Heart left ventricle (tissue), 16 donors: ENCODE measurements around the gene NSD2. TPM values are rescaled to one million over a fixed set of nuclear protein-coding genes. Genes with fewer than 3 reads are reported as not detected.

Experiments used
- ATAC-seq, 4 donors: fragments of 200-7000 bp; cut with Tn5 transposase; one replicate each; pipeline ENCODE4 v1.9.1; 2020 to 2022; ENCODE audit warnings: moderate library complexity in 4 of 4, mild to moderate bottlenecking in 3 of 4, moderate number of reproducible peaks in 1 of 4
- DNase-seq, 5 donors: peaks; one replicate each; pipeline ENCODE4 v3.0.0-alpha.2; 2020
- H3K27ac ChIP-seq, 12 donors: fragments of 200-600 bp; sonication (generic) in 4 of 12; one replicate each; pipeline versions ENCODE4 v1.5.0 to v1.8.0; 2016 to 2022; ENCODE audit warnings: mild to moderate bottlenecking in 2 of 12
- H3K27me3 ChIP-seq, 9 donors: fragments of 200-600 bp; sonication (generic) in 2 of 9; one replicate each; pipeline versions ENCODE4 v1.5.1 to v1.8.0; 2016 to 2022; ENCODE audit warnings: mild to moderate bottlenecking in 3 of 9
- H3K36me3 ChIP-seq, 9 donors: fragments of 200-600 bp; sonication (generic) in 2 of 9; one replicate each; pipeline versions ENCODE4 v1.5.0 to v1.8.0; 2018 to 2022; ENCODE audit warnings: mild to moderate bottlenecking in 2 of 9
- H3K4me1 ChIP-seq, 12 donors: fragments of 200-600 bp; sonication (generic) in 4 of 12; one replicate each; pipeline versions ENCODE4 v1.5.0 to v1.8.0; 2016 to 2022; ENCODE audit warnings: mild to moderate bottlenecking in 3 of 12
- H3K4me3 ChIP-seq, 12 donors: fragments of 200-600 bp; sonication (generic) in 4 of 12; one replicate each; pipeline versions ENCODE4 v1.5.0 to v1.8.0; 2017 to 2022; ENCODE audit warnings: mild to moderate bottlenecking in 9 of 12, moderate library complexity in 4 of 12
- H3K9me3 ChIP-seq, 12 donors: fragments of 200-600 bp; sonication (generic) in 4 of 12; one replicate each; pipeline versions ENCODE4 v1.5.0 to v1.8.0; 2016 to 2022; ENCODE audit warnings: mild to moderate bottlenecking in 1 of 12
- CTCF ChIP-seq, 12 donors: fragments of 200-600 bp; sonication (generic) in 4 of 12; IDR thresholded peaks; one replicate each; pipeline versions ENCODE4 v1.5.0 to v1.8.0; 2018 to 2022; ENCODE audit warnings: antibody characterized with exemption in 12 of 12, mild to moderate bottlenecking in 5 of 12
- POLR2A ChIP-seq, 2 donors: fragments of 450-650 bp; IDR thresholded peaks; one replicate each; pipeline ENCODE4 v1.6.1; 2017; ENCODE audit warnings: antibody characterized with exemption in 2 of 2, mild to moderate bottlenecking in 2 of 2, moderate library complexity in 2 of 2
- WGBS, 4 donors: extraction: QIAGEN DNeasy Blood & Tissue Kit in 2 of 4; methylation state at CpG; one replicate each; pipeline versions ENCODE4 v1.1.5 to v1.1.7; 2013 to 2018; 5-methylcytosine and 5-hydroxymethylcytosine counted together
- intact Hi-C, 10 donors: fragments of 100-400 bp; cut with DNase I; formaldehyde crosslinking; loops; one replicate each; pipeline versions ENCODE4 v1.11.1 to v1.14.2; 2022
- polyA plus RNA-seq, 2 donors: library from polyadenylated mRNA; stranded (reverse); fragments of 200-250 nt; gene quantifications; one replicate each; pipeline ENCODE4 v1.2.3, GENCODE V29; 2013
- total RNA-seq, 9 donors: library from RNA; depleted of rRNA in 2 of 9; stranded (reverse); fragments of >200 nt in 2 of 9; fragmentation: NEBNext Ultra II Directional in 3 of 9; extraction: Animal tissue kit (Norgen Biotek cat#: 25700) in 3 of 9; gene quantifications; one replicate each; pipeline versions ENCODE4 v1.1.0 to v1.2.4, GENCODE V29; 2016 to 2023
- donor health status: ischemic (EF 13 %, LVEDD 7.1; RV severe dilation, severe dysfunction).
- donor health status: healthy with polysubstance abuse.
- donor health status: DM: no; HTN: yes; CAD: no.
- donor health status: DM: no; HTN: no; CAD: no.
- donor health status: ischemic (EF 25% LVEDD 6.9; RV normal size, moderate dysfunction).
- donor health status: ischemic (EF 25% LVEDD 5.7; RV mildly dilated, moderate dysfunction).
- donor health status: healthy.
- donor health status: DM: yes; HTN: yes; CAD: no.
- donor health status: ischemic (EF 35%, LVEDD 5.7; RV mildly dilated, moderate dysfunction).
- donor health status: nonischemic (EF 11% LVEDD 7.7; RV severe dilation, severe dysfunction).
- donor health status: DM: yes; HTN: yes; CAD: no.
- donor health status: PGD.
- donor health status: ischemic (EF 29% LVEDD 5.4; RV normal size, mild dysfunction).
- donor health status: nonischemic (EF 23%, LVEDD 6.1; RV moderate dilation, normal function).

NSD2 gene
- total and polyA plus RNA-seq, 11 donors = 11.4 to 63.3 (median 39.0) TPM

- intact Hi-C loops = loop anchor here in 1 of 10 donors (5.0 kb wide), 1 partner anchor 153 kb away; no protein-coding TSS in a partner anchor
- Histone ChIP-seq H3K4me1 (peaks cover 0 to 8% (median 0%) of the 10 kb centered on the region in 12 donors), H3K27me3 (no peaks in the 10 kb centered on the region), H3K4me3 (no peak overlapping the region), H3K36me3 (peaks cover 0 to 50% (median 38%) of the 10 kb centered on the region in 9 donors), H3K27ac (no peak overlapping the region), H3K9me3 (no peaks in the 10 kb centered on the region)
- no peak for TF ChIP-seq POLR2A (IDR thresholded peaks at IDR 0.05)
- TF ChIP-seq CTCF (IDR thresholded peaks at IDR 0.05) = no peak
- 80 to 87% (median 83%) methylated on average over 16 of the region's 16 CpGs for WGBS, 4 donors
- DNase-seq = no peak
- no peak for ATAC-seq
Observed at GRCh38 chr4:1900624-1901023, 29.4 kb downstream of the NSD2 start.

GRCh38 chr4:1901127-1901526 is 29.9 kb downstream of the NSD2 start:
- DNase-seq = no peak
- no peak for TF ChIP-seq POLR2A (IDR thresholded peaks at IDR 0.05)
- no peak for TF ChIP-seq CTCF (IDR thresholded peaks at IDR 0.05)
- H3K27ac ChIP-seq = no peak overlapping the region
- ATAC-seq = no peak
- intact Hi-C loops = loop anchor here in 1 of 10 donors (5.0 kb wide), 1 partner anchor 154 kb away; no protein-coding TSS in a partner anchor
- H3K4me3 ChIP-seq = no peak overlapping the region
- H3K36me3 ChIP-seq = peaks cover 0 to 55% (median 41%) of the 10 kb centered on the region in 9 donors
- no peaks in the 10 kb centered on the region for H3K9me3 ChIP-seq
- H3K4me1 ChIP-seq = peaks cover 0 to 8% (median 0%) of the 10 kb centered on the region in 12 donors
- no peaks in the 10 kb centered on the region for H3K27me3 ChIP-seq
- WGBS, 4 donors = 67 to 72% (median 71%) methylated on average over 6 of the region's 6 CpGs

DNA sequence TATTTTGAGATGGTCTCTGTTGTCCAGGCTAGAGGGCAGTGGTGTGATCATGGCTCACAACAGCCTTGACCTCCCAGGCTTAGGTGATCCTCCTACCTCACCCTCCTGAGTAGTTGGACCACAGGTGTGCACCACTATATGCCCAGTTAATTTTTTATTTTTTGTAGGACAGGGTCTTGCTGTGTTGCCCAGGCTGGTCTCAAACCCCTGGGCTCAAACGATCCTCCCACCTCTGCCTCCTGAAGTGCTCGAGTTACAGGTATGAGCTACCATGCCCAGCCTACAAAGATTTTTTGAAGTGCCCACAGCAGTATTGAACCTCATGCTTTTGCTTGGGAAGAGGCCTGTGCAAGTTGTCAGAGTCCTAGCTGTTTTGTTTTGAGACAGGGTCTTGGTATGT is 31.1 kb downstream of the NSD2 start:
- Histone ChIP-seq H3K27ac (no peak overlapping the region), H3K36me3 (peaks cover 0 to 66% (median 48%) of the 10 kb centered on the region in 9 donors), H3K27me3 (no peaks in the 10 kb centered on the region), H3K9me3 (no peaks in the 10 kb centered on the region), H3K4me3 (no peak overlapping the region), H3K4me1 (peaks cover 0 to 8% (median 0%) of the 10 kb centered on the region in 12 donors)
- WGBS, 4 donors = 79 to 94% (median 92%) methylated on average over 2 of the region's 2 CpGs
- ATAC-seq (no peak), DNase-seq (no peak)
- intact Hi-C loops = loop anchor here in 1 of 10 donors (5.0 kb wide), 1 partner anchor 155 kb away; no protein-coding TSS in a partner anchor
- no peak for TF ChIP-seq POLR2A (IDR thresholded peaks at IDR 0.05)
- no peak for TF ChIP-seq CTCF (IDR thresholded peaks at IDR 0.05)

DNA sequence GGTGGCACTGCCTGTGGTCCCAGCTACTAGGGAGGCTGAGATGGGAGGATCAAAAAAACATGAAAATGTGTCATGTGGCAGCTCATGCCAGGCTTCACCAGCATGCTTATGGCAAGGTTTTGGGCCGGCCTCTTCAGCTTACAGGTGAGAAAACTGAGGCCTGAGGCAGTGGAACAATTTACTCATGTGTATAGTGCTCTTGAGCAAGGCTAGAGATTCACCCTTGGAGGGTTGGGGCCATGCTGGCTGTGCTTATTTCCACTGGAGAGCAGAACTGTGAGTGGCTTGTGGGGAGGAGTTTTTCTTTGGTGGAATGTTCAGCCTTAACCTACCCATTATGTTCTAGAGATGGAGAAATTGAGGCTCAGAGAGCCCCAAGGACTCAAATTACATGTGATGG is 31.8 kb downstream of the NSD2 start:
- Histone ChIP-seq H3K9me3 (no peaks in the 10 kb centered on the region), H3K27ac (no peak overlapping the region), H3K4me1 (peaks cover 0 to 8% (median 0%) of the 10 kb centered on the region in 12 donors), H3K4me3 (no peak overlapping the region), H3K27me3 (no peaks in the 10 kb centered on the region), H3K36me3 (peaks cover 0 to 73% (median 48%) of the 10 kb centered on the region in 9 donors)
- 94 to 100% (median 99%) methylated on average over 1 of the region's 1 CpG for WGBS, 4 donors
- ATAC-seq (no peak), DNase-seq (no peak)
- intact Hi-C loops = loop anchor here in 1 of 10 donors (5.0 kb wide), 1 partner anchor 156 kb away; no protein-coding TSS in a partner anchor
- TF ChIP-seq POLR2A (IDR thresholded peaks at IDR 0.05) = no peak
- no peak for TF ChIP-seq CTCF (IDR thresholded peaks at IDR 0.05)
